Testis (tissue), 3 donors: ENCODE results near the gene CCSER1. TPM values are rescaled to one million over a fixed set of nuclear protein-coding genes. Genes with fewer than 3 reads are reported as not detected.

ENCODE experiments used
- DNase-seq: peaks from one replicate; pipeline ENCODE4 v3.0.0-alpha.2; 2019
- H3K27ac ChIP-seq, 2 donors: fragments of 200-600 bp; sonication (generic); one replicate each; pipeline ENCODE4 v1.5.1; 2019
- H3K27me3 ChIP-seq: fragments of 200-600 bp; sonication (generic); one replicate; pipeline ENCODE4 v1.5.1; 2019
- H3K36me3 ChIP-seq: fragments of 200-600 bp; sonication (generic); one replicate; pipeline ENCODE4 v1.5.1; 2017; ENCODE audit warnings: low read depth; ENCODE audit errors: missing control alignments
- H3K4me1 ChIP-seq: fragments of 200-600 bp; sonication (generic); one replicate; pipeline ENCODE4 v1.5.1; 2019
- H3K4me3 ChIP-seq, 2 donors: fragments of 200-600 bp; sonication (generic); one replicate each; pipeline ENCODE4 v1.5.1; 2017 to 2019
- H3K9me3 ChIP-seq: fragments of 200-600 bp; sonication (generic); one replicate; pipeline ENCODE4 v1.5.1; 2017
- POLR2A ChIP-seq: fragments of 450-650 bp; IDR thresholded peaks from one replicate; pipeline ENCODE4 v1.6.1; 2017; ENCODE audit warnings: antibody characterized with exemption, mild to moderate bottlenecking, moderate library complexity
- WGBS, 2 donors: methylation state at CpG; one replicate each; pipeline ENCODE4 v1.1.5; 2018; 5-methylcytosine and 5-hydroxymethylcytosine counted together
- intact Hi-C: fragments of 100-400 bp; cut with DNase I; formaldehyde crosslinking; loops from one replicate; pipeline ENCODE4 v1.15.1; 2023; ENCODE audit warnings: low total_unique reads
- polyA plus RNA-seq: library from polyadenylated mRNA; stranded (reverse); fragments of 350-450 nt; fragmentation: Illumina TruSeq; extraction: RNeasy Lipid Tissue Mini Kit (QIAGEN cat#74804); gene quantifications from one replicate; pipeline ENCODE4 v1.2.3, GENCODE V29; 2014; ENCODE audit warnings: low read depth, low replicate concordance; ENCODE audit not compliant: insufficient read depth
- total RNA-seq, 2 donors: library from RNA; depleted of rRNA; stranded (reverse); fragments of >200 nt; gene quantifications; one replicate each; pipeline ENCODE4 v1.2.3, GENCODE V29; 2016
- TF ChIP-seq, protein P1 (sequence below), 3 experiments: fragments of 450-650 bp in 2 of 3; fragments of 200-600 bp in 1 of 3; sonication (generic) in 1 of 3; IDR thresholded peaks; one replicate each; pipeline ENCODE4 v1.5.1; 2016 to 2019; ENCODE audit warnings: antibody characterized with exemption in 3 of 3, mild to moderate bottlenecking in 2 of 3, moderate library complexity in 1 of 3

CCSER1 gene
- total and polyA plus RNA-seq, 3 donors from 2014 or later = 20.2 to 105 (median 82.8) TPM

GRCh38 chr4:90960433-90960832, 833.2 kb downstream of the CCSER1 start:
- H3K36me3 ChIP-seq = no peaks in the 10 kb centered on the region
- intact Hi-C loops = no loop called here
- no peak overlapping the region for H3K4me3 ChIP-seq

GRCh38 chr4:90960840-90961239, 833.6 kb downstream of the CCSER1 start:
- Histone ChIP-seq H3K4me3 (no peak overlapping the region), H3K27me3 (no peaks in the 10 kb centered on the region), H3K9me3 (no peaks in the 10 kb centered on the region), H3K36me3 (no peaks in the 10 kb centered on the region), H3K4me1 (no peaks in the 10 kb centered on the region), H3K27ac (no peak overlapping the region)
- DNase-seq = no peak
- intact Hi-C loops = no loop called here
- WGBS, 2 donors = 91 to 97% methylated on average over 1 of the region's 1 CpG
- TF ChIP-seq POLR2A = no peak
- TF ChIP-seq, protein P1, sequence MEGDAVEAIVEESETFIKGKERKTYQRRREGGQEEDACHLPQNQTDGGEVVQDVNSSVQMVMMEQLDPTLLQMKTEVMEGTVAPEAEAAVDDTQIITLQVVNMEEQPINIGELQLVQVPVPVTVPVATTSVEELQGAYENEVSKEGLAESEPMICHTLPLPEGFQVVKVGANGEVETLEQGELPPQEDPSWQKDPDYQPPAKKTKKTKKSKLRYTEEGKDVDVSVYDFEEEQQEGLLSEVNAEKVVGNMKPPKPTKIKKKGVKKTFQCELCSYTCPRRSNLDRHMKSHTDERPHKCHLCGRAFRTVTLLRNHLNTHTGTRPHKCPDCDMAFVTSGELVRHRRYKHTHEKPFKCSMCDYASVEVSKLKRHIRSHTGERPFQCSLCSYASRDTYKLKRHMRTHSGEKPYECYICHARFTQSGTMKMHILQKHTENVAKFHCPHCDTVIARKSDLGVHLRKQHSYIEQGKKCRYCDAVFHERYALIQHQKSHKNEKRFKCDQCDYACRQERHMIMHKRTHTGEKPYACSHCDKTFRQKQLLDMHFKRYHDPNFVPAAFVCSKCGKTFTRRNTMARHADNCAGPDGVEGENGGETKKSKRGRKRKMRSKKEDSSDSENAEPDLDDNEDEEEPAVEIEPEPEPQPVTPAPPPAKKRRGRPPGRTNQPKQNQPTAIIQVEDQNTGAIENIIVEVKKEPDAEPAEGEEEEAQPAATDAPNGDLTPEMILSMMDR (IDR thresholded peaks at IDR 0.05) = no peak

More at GRCh38 chr4:90960433-90960832, 833.2 kb downstream of the CCSER1 start:
- no peak overlapping the region for H3K27ac ChIP-seq
- no peaks in the 10 kb centered on the region for H3K4me1 ChIP-seq
- DNase-seq = no peak
- no peak for TF ChIP-seq POLR2A
- TF ChIP-seq, protein P1 (IDR thresholded peaks at IDR 0.05) = no peak
- no peaks in the 10 kb centered on the region for H3K9me3 ChIP-seq
- WGBS, 2 donors = 87 to 95% methylated on average over 3 of the region's 3 CpGs
- no peaks in the 10 kb centered on the region for H3K27me3 ChIP-seq

DNA sequence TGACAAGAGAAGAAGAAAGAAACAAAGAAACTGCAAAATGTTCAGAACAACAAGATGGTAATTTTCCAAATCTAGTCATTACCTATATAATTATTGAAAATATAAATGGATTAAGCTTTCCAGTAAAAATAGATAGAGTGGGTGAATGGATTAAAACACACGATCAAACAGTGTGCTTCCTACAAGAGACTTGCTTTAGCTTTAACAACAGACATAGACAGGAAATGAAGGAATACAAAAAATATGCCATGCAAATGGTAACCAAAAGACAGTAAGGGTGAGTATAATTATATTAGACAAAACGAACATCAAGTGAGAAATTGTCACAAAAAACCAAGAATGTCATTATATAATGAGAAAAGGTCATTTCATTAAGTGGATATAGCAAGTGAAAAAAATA, 842.8 kb downstream of the CCSER1 start:
- H3K27ac ChIP-seq = no peak overlapping the region
- no peaks in the 10 kb centered on the region for H3K9me3 ChIP-seq
- DNase-seq = no peak
- H3K27me3 ChIP-seq = no peaks in the 10 kb centered on the region
- WGBS, 2 donors = 91 to 92% methylated on average over 2 of the region's 2 CpGs
- no peak overlapping the region for H3K4me3 ChIP-seq
- TF ChIP-seq, protein P1 (IDR thresholded peaks at IDR 0.05) = no peak
- no peak for TF ChIP-seq POLR2A
- intact Hi-C loops = no loop called here
- no peaks in the 10 kb centered on the region for H3K36me3 ChIP-seq
- no peaks in the 10 kb centered on the region for H3K4me1 ChIP-seq

GRCh38 chr4:90977726-90978125, 850.5 kb downstream of the CCSER1 start:
- intact Hi-C loops = no loop called here
- TF ChIP-seq, protein P1 (IDR thresholded peaks at IDR 0.05) = no peak
- no peak for TF ChIP-seq POLR2A
- no peak for DNase-seq
- Histone ChIP-seq H3K36me3 (no peaks in the 10 kb centered on the region), H3K4me3 (no peak overlapping the region), H3K27ac (no peak overlapping the region), H3K9me3 (no peaks in the 10 kb centered on the region), H3K27me3 (no peaks in the 10 kb centered on the region), H3K4me1 (no peaks in the 10 kb centered on the region)
- WGBS, 2 donors = 92 to 93% methylated on average over 3 of the region's 3 CpGs

- no peaks in the 10 kb centered on the region for H3K36me3 ChIP-seq
- DNase-seq = no peak
- TF ChIP-seq, protein P1 (IDR thresholded peaks at IDR 0.05) = no peak
- TF ChIP-seq POLR2A = no peak
- no peak overlapping the region for H3K27ac ChIP-seq
- intact Hi-C loops = no loop called here
- no peaks in the 10 kb centered on the region for H3K4me1 ChIP-seq
- H3K27me3 ChIP-seq = no peaks in the 10 kb centered on the region
- WGBS, 2 donors = 89 to 90% methylated on average over 6 of the region's 6 CpGs
- H3K9me3 ChIP-seq = no peaks in the 10 kb centered on the region
- H3K4me3 ChIP-seq = no peak overlapping the region
Observed at GRCh38 chr4:90979556-90979955, 852.4 kb downstream of the CCSER1 start.
